ENCODE results near the gene VWA1.
"Not testable (repeated sequence)": the region's sequence is repeated elsewhere in the genome, so short reads cannot be mapped to it uniquely, and the experiment has no call there.

VWA1 gene

GRCh38 chr1:1455366-1455884, 19.9 kb downstream of the VWA1 start:
- DNase-seq = no peak

GRCh38 chr1:1455934-1456333, 20.4 kb downstream of the VWA1 start:
- not testable (repeated sequence) for DNase-seq

GRCh38 chr1:1456683-1457255, 21.3 kb downstream of the VWA1 start:
- not testable (repeated sequence) for DNase-seq

GRCh38 chr1:1459156-1459555, 23.7 kb downstream of the VWA1 start:
- not testable (repeated sequence) for DNase-seq

GRCh38 chr1:1459711-1460110, 24.2 kb downstream of the VWA1 start:
- not testable (repeated sequence) for DNase-seq

- no peak for DNase-seq
These were observed 25.1 kb downstream of the VWA1 start for GRCh38 chr1:1460540-1461130.

GRCh38 chr1:1461721-1462317, 26.3 kb downstream of the VWA1 start:
- DNase-seq = no peak

GRCh38 chr1:1462318-1462966, 27.0 kb downstream of the VWA1 start:
- peak in 2 of 56 donors; percentile 12 to 32 for DNase-seq

- no peak for DNase-seq
These were observed 27.8 kb downstream of the VWA1 start for GRCh38 chr1:1463312-1463711.

- DNase-seq = not testable (repeated sequence)
These were observed 32.9 kb downstream of the VWA1 start for GRCh38 chr1:1468196-1468985.

GRCh38 chr1:1470626-1471388, 35.3 kb downstream of the VWA1 start:
- DNase-seq = no peak

GRCh38 chr1:1471389-1472052, 36.0 kb downstream of the VWA1 start, which contains the start of gene ATAD3B:
Gene ATAD3B (plus strand): TSS chr1:1471765. CDS start chr1:1471885, 120 bp downstream.
- DNase-seq = peak; percentile 28 to 96 (median 88)

- not testable (repeated sequence) for DNase-seq
These were observed 36.8 kb downstream of the VWA1 start for GRCh38 chr1:1472053-1472876.

- not testable (repeated sequence) for DNase-seq
These were observed 40.5 kb downstream of the VWA1 start for GRCh38 chr1:1476011-1476410.

- DNase-seq = no peak
These were observed 41.7 kb downstream of the VWA1 start for GRCh38 chr1:1477206-1477605.

- DNase-seq = no peak
These were observed 44.3 kb downstream of the VWA1 start for GRCh38 chr1:1479547-1480487.

GRCh38 chr1:1480488-1480867, 45.0 kb downstream of the VWA1 start:
- DNase-seq = not testable (repeated sequence)

GRCh38 chr1:1481811-1482210, 46.3 kb downstream of the VWA1 start:
- DNase-seq = not testable (repeated sequence)
